ENCODE results near the gene RRP1. TPM values are rescaled to one million over a fixed set of nuclear protein-coding genes. Genes with fewer than 3 reads are reported as not detected.

RRP1 gene
- total RNA-seq, result 9.4 TPM
- long read RNA-seq, transcript RRP1-207 (13 exons, 3,022 nt), result major isoform, 34 of 42 reads
- long read RNA-seq, partial matches to known transcripts, result 0 of 42 reads
- long read RNA-seq, other reads (novel, unspliced or antisense), result 8 of 42 reads

GRCh38 chr21:43789276-43790009 is at the start of gene RRP1:
Gene RRP1, plus strand, starts transcription at chr21:43789577. Its CDS starts 53 bp downstream, at chr21:43789630.
- ATAC-seq (ENCODE audit: poor library complexity), result peak; percentile 98
- intact Hi-C loops (cut with DNase I), result no loop called here
- peak; percentile 96 for DNase-seq

- intact Hi-C loops (cut with DNase I), result no loop called here
- DNase-seq (no peak), ATAC-seq (ENCODE audit: poor library complexity) (peak; percentile 4)
Measured at GRCh38 chr21:43739621-43740435, 49.5 kb upstream of the RRP1 start.

- intact Hi-C loops (cut with DNase I), result no loop called here
- ATAC-seq (ENCODE audit: poor library complexity), result peak; percentile 26
- DNase-seq, result no peak
Measured at GRCh38 chr21:43740497-43741156, 48.8 kb upstream of the RRP1 start.

GRCh38 chr21:43741423-43742096 is 47.8 kb upstream of the RRP1 start:
- intact Hi-C loops (cut with DNase I), result no loop called here
- DNase-seq (no peak), ATAC-seq (ENCODE audit: poor library complexity) (no peak)

GRCh38 chr21:43743947-43744346 is 45.4 kb upstream of the RRP1 start:
- intact Hi-C loops (cut with DNase I), result no loop called here
- ATAC-seq (ENCODE audit: poor library complexity), result no peak

GRCh38 chr21:43744725-43745124 is 44.7 kb upstream of the RRP1 start:
- DNase-seq, result no peak
- intact Hi-C loops (cut with DNase I), result no loop called here
- ATAC-seq (ENCODE audit: poor library complexity), result no peak

More at GRCh38 chr21:43743947-43744346, 45.4 kb upstream of the RRP1 start:
- no peak for DNase-seq

- ATAC-seq (ENCODE audit: poor library complexity) (no peak), DNase-seq (no peak)
- intact Hi-C loops (cut with DNase I), result no loop called here
Measured at GRCh38 chr21:43745772-43746517, 43.4 kb upstream of the RRP1 start.

GRCh38 chr21:43748622-43749021 is 40.8 kb upstream of the RRP1 start:
- DNase-seq, result no peak
- intact Hi-C loops (cut with DNase I), result no loop called here
- ATAC-seq (ENCODE audit: poor library complexity), result no peak

- intact Hi-C loops (cut with DNase I), result no loop called here
- DNase-seq (no peak), ATAC-seq (ENCODE audit: poor library complexity) (no peak)
Measured at GRCh38 chr21:43749651-43750262, 39.6 kb upstream of the RRP1 start.

- DNase-seq, result no peak
- no peak for ATAC-seq (ENCODE audit: poor library complexity)
- intact Hi-C loops (cut with DNase I), result no loop called here
Measured at GRCh38 chr21:43750339-43751033, 38.9 kb upstream of the RRP1 start.

- intact Hi-C loops (cut with DNase I), result no loop called here
- DNase-seq (no peak), ATAC-seq (ENCODE audit: poor library complexity) (no peak)
Measured at GRCh38 chr21:43751955-43752591, 37.3 kb upstream of the RRP1 start.

GRCh38 chr21:43752758-43753438 is 36.5 kb upstream of the RRP1 start:
- no peak for DNase-seq
- no peak for ATAC-seq (ENCODE audit: poor library complexity)
- intact Hi-C loops (cut with DNase I), result no loop called here

GRCh38 chr21:43753439-43753799 is 36.0 kb upstream of the RRP1 start:
- DNase-seq, result no peak
- intact Hi-C loops (cut with DNase I), result no loop called here
- ATAC-seq (ENCODE audit: poor library complexity), result no peak

GRCh38 chr21:43754948-43755781 is 34.2 kb upstream of the RRP1 start:
- DNase-seq (no peak), ATAC-seq (ENCODE audit: poor library complexity) (peak; percentile 47)
- intact Hi-C loops (cut with DNase I), result no loop called here

GRCh38 chr21:43755820-43756594 is 33.4 kb upstream of the RRP1 start:
- intact Hi-C loops (cut with DNase I), result no loop called here
- DNase-seq (no peak), ATAC-seq (ENCODE audit: poor library complexity) (no peak)
